Activated CD8-positive, alpha-beta memory T cell treated with anti-CD3 and anti-CD28 coated beads for 36 hours (primary cell): ENCODE results near the gene PARP14. TPM values are rescaled to one million over a fixed set of nuclear protein-coding genes. Genes with fewer than 3 reads are reported as not detected.

ENCODE experiments used
- total RNA-seq, 2 experiments: library from RNA; stranded (reverse); gene quantifications; one replicate each; pipeline ENCODE4 v1.2.3, GENCODE V29; 2021

The PARP14 gene
- total RNA-seq, 2 experiments from 2014 or later: 40.7 to 42.2 TPM

Other genes with a start within 250 kb of the PARP14 start
- 10 to 100 TPM; 52.9 to 54.3 TPM for gene KPNA1, start 165.9 kb upstream of the PARP14 start, total RNA-seq
- gene PARP9, start 116.5 kb upstream of the PARP14 start, total RNA-seq: 10 to 100 TPM; 11.4 to 11.5 TPM
- 10 to 100 TPM; 19.1 to 21.1 TPM for gene DTX3L, start 116.5 kb upstream of the PARP14 start, total RNA-seq
- gene PARP15, start 103.2 kb upstream of the PARP14 start, total RNA-seq: 10 to 100 TPM; 10.3 to 11.3 TPM
- gene HSPBAP1, start 113.0 kb downstream of the PARP14 start, total RNA-seq: 1 to 10 TPM; 8.9 to 9.5 TPM
- 1 to 10 TPM; 1.9 TPM for gene SLC49A4, start 114.2 kb downstream of the PARP14 start, total RNA-seq